Keratinocyte (primary cell): ENCODE data around the gene PRRT3. TPM values are rescaled to one million over a fixed set of nuclear protein-coding genes. Genes with fewer than 3 reads are reported as not detected.

Experiments used
- DNase-seq: peaks from one replicate; pipeline ENCODE4 v3.0.0-alpha.2; 2011; ENCODE audit warnings: low read depth, missing footprints, low spot score
- FAIRE-seq: peaks from 2 replicates; lab custom pipeline; 2011; peaks lifted over from hg19 to GRCh38; lab: Jason Lieb, UNC
- H2AFZ ChIP-seq: 2 replicates; pipeline ENCODE4 v1.6.0; 2012; ENCODE audit warnings: low read length, control low read depth, inconsistent platforms; ENCODE audit not compliant: control insufficient read depth
- H3K27ac ChIP-seq: 2 replicates; pipeline ENCODE4 v1.5.1; 2011; ENCODE audit warnings: low read length; ENCODE audit not compliant: control insufficient read depth, insufficient read depth
- H3K27me3 ChIP-seq: 3 replicates; pipeline ENCODE4 v1.6.0; 2011; ENCODE audit warnings: low read length; ENCODE audit not compliant: control insufficient read depth, insufficient read depth; ENCODE audit errors: extremely low read depth
- H3K36me3 ChIP-seq, 2 experiments: 2 replicates in 1 of 2; 3 replicates in 1 of 2; pipeline ENCODE4 v1.5.1; 2011; ENCODE audit warnings: low read length in 2 of 2, mild to moderate bottlenecking in 1 of 2; ENCODE audit not compliant: control insufficient read depth in 2 of 2, insufficient read depth in 2 of 2; ENCODE audit errors: extremely low read depth in 1 of 2
- H3K4me1 ChIP-seq: 3 replicates; pipeline ENCODE4 v1.5.1; 2011; ENCODE audit warnings: low read length; ENCODE audit not compliant: control insufficient read depth, insufficient read depth; ENCODE audit errors: extremely low read depth
- H3K4me2 ChIP-seq: 3 replicates; pipeline ENCODE4 v1.6.0; 2011; ENCODE audit warnings: low read depth, low read length; ENCODE audit not compliant: control insufficient read depth, insufficient read depth; ENCODE audit errors: extremely low read depth
- H3K4me3 ChIP-seq, 3 experiments: fragments of 200-600 bp in 1 of 3; sonication (generic) in 1 of 3; 2 replicates in 2 of 3; 3 replicates in 1 of 3; pipeline ENCODE4 v1.5.1; 2011 to 2016; ENCODE audit warnings: low read length in 3 of 3, mild to moderate bottlenecking in 3 of 3, control low read depth in 2 of 3, inconsistent platforms in 1 of 3, low read depth in 1 of 3, mixed read lengths in 1 of 3, mixed run types in 1 of 3, moderate library complexity in 1 of 3; ENCODE audit not compliant: control insufficient read depth in 2 of 3, insufficient read depth in 2 of 3; ENCODE audit errors: extremely low read depth in 1 of 3
- H3K79me2 ChIP-seq: 2 replicates; pipeline ENCODE4 v1.6.0; 2012; ENCODE audit warnings: low read length; ENCODE audit not compliant: control insufficient read depth, insufficient read depth
- H3K9ac ChIP-seq: 3 replicates; pipeline ENCODE4 v1.6.0; 2011; ENCODE audit warnings: low read length; ENCODE audit not compliant: control insufficient read depth, insufficient read depth; ENCODE audit errors: extremely low read depth
- H3K9me1 ChIP-seq: 3 replicates; pipeline ENCODE4 v1.6.0; 2011; ENCODE audit warnings: low read length; ENCODE audit not compliant: control insufficient read depth, insufficient read depth; ENCODE audit errors: extremely low read depth
- H3K9me3 ChIP-seq: 2 replicates; pipeline ENCODE4 v1.5.1; 2012; ENCODE audit warnings: low read depth, low read length; ENCODE audit not compliant: control insufficient read depth
- H4K20me1 ChIP-seq: 3 replicates; pipeline ENCODE4 v1.6.0; 2011; ENCODE audit warnings: low read length; ENCODE audit not compliant: control insufficient read depth, insufficient read depth; ENCODE audit errors: extremely low read depth
- CTCF ChIP-seq, 3 experiments: IDR thresholded peaks in 1 of 3; conservative IDR thresholded peaks in 1 of 3; optimal IDR thresholded peaks in 1 of 3; 2 replicates in 2 of 3; 3 replicates in 1 of 3; pipeline versions ENCODE3 to v1.5.1; 2011; ENCODE audit warnings: low read length in 3 of 3, mild to moderate bottlenecking in 3 of 3, moderate library complexity in 2 of 3, control low read depth in 1 of 3, inconsistent platforms in 1 of 3; ENCODE audit not compliant: insufficient read depth in 2 of 3; ENCODE audit errors: extremely low read depth in 1 of 3
- EZH2 ChIP-seq: IDR thresholded peaks from one replicate; pipeline ENCODE4 v1.6.1; 2012; ENCODE audit warnings: inconsistent platforms, mild to moderate bottlenecking, low read length, moderate library complexity
- dilution Hi-C: fragments of 300-500 bp; cut with MboI; formaldehyde crosslinking; loops from one replicate; pipeline ENCODE4 v1.7.0; 2020; ENCODE audit warnings: low sequenced_read_pairs; ENCODE audit not compliant: extremely low pct_ligation_motif_present
- polyA plus RNA-seq, 5 experiments: library from polyadenylated mRNA; depleted of rRNA in 3 of 5; stranded (reverse) in 3 of 5; stranded (forward) in 1 of 5; unstranded in 1 of 5; fragments of >200 nt; gene quantifications; 1 replicate in 1 of 5; 2 replicates in 3 of 5; 3 replicates in 1 of 5; pipeline versions ENCODE4 v1.2.1 to v1.2.3, GENCODE V29; 2011 to 2012; ENCODE audit warnings: missing spikeins in 2 of 5, low read depth in 1 of 5, low replicate concordance in 1 of 5

The PRRT3 gene
- polyA plus RNA-seq, 1 donor (not counting 4 experiments of a cell fraction or from before 2014, with no cell fraction given), result 0.22 TPM

GRCh38 chr3:9908286-9908685 is 43.9 kb downstream of the PRRT3 start:
- dilution Hi-C loops, result no loop called here
- Histone ChIP-seq H3K4me1 (peaks cover 19% of the 10 kb centered on the region), H3K27me3 (no peaks in the 10 kb centered on the region), H3K36me3 (peaks cover 15 to 24% of the 10 kb centered on the region in 2 experiments), H3K4me2 (no peak overlapping the region), H3K9me1 (no peaks in the 10 kb centered on the region), H3K27ac (no peak overlapping the region), H3K79me2 (no peaks in the 10 kb centered on the region), H4K20me1 (no peaks in the 10 kb centered on the region), H2AFZ (no peak overlapping the region), H3K9ac (no peak overlapping the region), H3K4me3 (no peak overlapping the region), H3K9me3 (no peaks in the 10 kb centered on the region)
- no peak for FAIRE-seq
- no peak for DNase-seq
- TF ChIP-seq CTCF (optimal IDR thresholded peaks at IDR 0.05 in 1 of 3, IDR thresholded peaks at IDR 0.05 in 1 of 3, conservative IDR thresholded peaks at IDR 0.05 in 1 of 3; ENCODE audit: extremely low read depth in 1 of 3, insufficient read depth in 2 of 3, low read length in 3 of 3) (no peak), EZH2 (no peak)

- FAIRE-seq (no peak), DNase-seq (no peak)
- TF ChIP-seq EZH2 (no peak), CTCF (optimal IDR thresholded peaks at IDR 0.05 in 1 of 3, IDR thresholded peaks at IDR 0.05 in 1 of 3, conservative IDR thresholded peaks at IDR 0.05 in 1 of 3; ENCODE audit: extremely low read depth in 1 of 3, insufficient read depth in 2 of 3, low read length in 3 of 3) (no peak)
- Histone ChIP-seq H3K9me1 (no peaks in the 10 kb centered on the region), H3K36me3 (peaks cover 15 to 21% of the 10 kb centered on the region in 2 experiments), H4K20me1 (no peaks in the 10 kb centered on the region), H3K4me2 (no peak overlapping the region), H3K9ac (no peak overlapping the region), H2AFZ (no peak overlapping the region), H3K9me3 (no peaks in the 10 kb centered on the region), H3K4me1 (peaks cover 21% of the 10 kb centered on the region), H3K27ac (no peak overlapping the region), H3K79me2 (no peaks in the 10 kb centered on the region), H3K27me3 (no peaks in the 10 kb centered on the region), H3K4me3 (no peak overlapping the region)
- dilution Hi-C loops, result no loop called here
Observed at GRCh38 chr3:9906480-9906879, 45.7 kb downstream of the PRRT3 start.
